Omental fat pad (tissue), 4 donors: ENCODE measurements around the gene ERI2. TPM values are rescaled to one million over a fixed set of nuclear protein-coding genes. Genes with fewer than 3 reads are reported as not detected.

Source experiments
- ATAC-seq: fragments of 150-250 bp; one replicate; pipeline ENCODE4 v1.9.1; 2016; ENCODE audit warnings: mild to moderate bottlenecking, moderate library complexity; ENCODE audit not compliant: low FRiP score
- DNase-seq: peaks from one replicate; pipeline ENCODE4 v3.0.0-alpha.2; 2019; ENCODE audit warnings: low spot score
- CTCF ChIP-seq, 3 donors: fragments of 450-650 bp; IDR thresholded peaks; one replicate each; pipeline ENCODE4 v1.5.1; 2016 to 2017; ENCODE audit warnings: antibody characterized with exemption in 3 of 3, mild to moderate bottlenecking in 3 of 3, moderate library complexity in 2 of 3
- small RNA-seq: library from RNA; depleted of rRNA; stranded (forward); fragments of <200 nt; gene quantifications from one replicate; pipeline ENCODE3, GENCODE V24; 2016
- total RNA-seq, 4 donors: library from RNA; depleted of rRNA; stranded (reverse); fragments of >200 nt; gene quantifications; one replicate each; pipeline ENCODE4 v1.1.0, GENCODE V29; 2016

The ERI2 gene
- total RNA-seq, 4 donors from 2014 or later = 7.7 to 16.3 (median 12.9) TPM

- ATAC-seq (no peak), DNase-seq (no peak)
- no peak for TF ChIP-seq CTCF (IDR thresholded peaks at IDR 0.05)
These were observed 51.0 kb downstream of the ERI2 start for GRCh38 chr16:20755238-20755637.

- no peak for DNase-seq
- no peak for TF ChIP-seq CTCF (IDR thresholded peaks at IDR 0.05)
These were observed 52.5 kb downstream of the ERI2 start for GRCh38 chr16:20753727-20754126.

GRCh38 chr16:20750558-20750957, 55.7 kb downstream of the ERI2 start:
- no peak for ATAC-seq
- DNase-seq = no peak
- no peak for TF ChIP-seq CTCF (IDR thresholded peaks at IDR 0.05)

More at GRCh38 chr16:20753727-20754126, 52.5 kb downstream of the ERI2 start:
- no peak for ATAC-seq

GRCh38 chr16:20749474-20749873, 56.8 kb downstream of the ERI2 start:
- ATAC-seq (no peak), DNase-seq (no peak)
- no peak for TF ChIP-seq CTCF (IDR thresholded peaks at IDR 0.05)

GRCh38 chr16:20747030-20747816, 59.0 kb downstream of the ERI2 start:
- TF ChIP-seq CTCF (IDR thresholded peaks at IDR 0.05) = no peak
- ATAC-seq = no peak
- DNase-seq = no peak

GRCh38 chr16:20746461-20746860, 59.8 kb downstream of the ERI2 start:
- TF ChIP-seq CTCF (IDR thresholded peaks at IDR 0.05) = no peak
- DNase-seq = no peak

More at GRCh38 chr16:20746461-20746860, 59.8 kb downstream of the ERI2 start:
- ATAC-seq = no peak

Small RNA genes lying within 50 kb of the gene (small RNA-seq; reads per million reads assigned to genes)
- gene RF00618 (not detected), gene RNU6-944P (not detected)

Other genes starting within 250 kb of the ERI2 start
- gene ACSM2B, start 230.1 kb downstream of the ERI2 start, total RNA-seq = under 1 TPM in 1 of 4 donors, not detected in 3; 0.12 TPM
- 1 to 10 TPM in 2 of 4 donors, not detected in 2; 1.2 to 2.3 TPM for gene ACSM1, start 108.8 kb downstream of the ERI2 start, total RNA-seq
- 10 to 100 TPM; 44.6 to 59.9 (median 45.5) TPM for gene THUMPD1, start 64.7 kb downstream of the ERI2 start, total RNA-seq
- 10 to 100 TPM in 2 of 4 donors, 1 to 10 TPM in 2; 7.2 to 82.9 (median 10.9) TPM for gene ACSM3, start 42.5 kb downstream of the ERI2 start, total RNA-seq
- 1 to 10 TPM; 1.7 to 4.6 (median 3.0) TPM for gene REXO5, start 55 bp upstream of the ERI2 start, total RNA-seq
- 100 to 1,000 TPM in 1 of 4 donors, 10 to 100 TPM in 3; 37.4 to 103 (median 79.9) TPM for gene DCUN1D3, start 93.9 kb upstream of the ERI2 start, total RNA-seq
- gene LYRM1, start 94.3 kb upstream of the ERI2 start, total RNA-seq = 10 to 100 TPM; 31.3 to 68.3 (median 50.3) TPM